ENCODE results near the gene AMT. TPM values are rescaled to one million over a fixed set of nuclear protein-coding genes. Genes with fewer than 3 reads are reported as not detected.

Gene AMT
- total RNA-seq, 2 donors from 2014 or later: 44.4 to 51.7 TPM

GRCh38 chr3:49460956-49461355 is 38.7 kb upstream of the AMT start:
- Mint-ChIP-seq H3K36me3 (ENCODE audit: low read depth) (no peaks in the 10 kb centered on the region), H3K9me3 (no peaks in the 10 kb centered on the region), H3K27me3 (ENCODE audit: insufficient read depth) (no peaks in the 10 kb centered on the region), H3K4me1 (peaks cover 59% of the 10 kb centered on the region), H3K27ac (peak overlapping the region; percentile 99), H3K4me3 (peak overlapping the region; percentile 38)
- H3K9ac ChIP-seq (ENCODE audit: extremely low read depth, low read length, poor library complexity, severe bottlenecking): peak overlapping the region; percentile 54
- no peak for DNase-seq
- no peaks in the 10 kb centered on the region for H3K36me3 ChIP-seq (ENCODE audit: control insufficient read depth, insufficient read depth, low read length)
- WGBS, 2 experiments (ENCODE audit: insufficient coverage in 1 of 2, insufficient read length in 1 of 2): 85% methylated on average over 4 of the region's 4 CpGs
- H3K27me3 ChIP-seq (ENCODE audit: control insufficient read depth, insufficient read depth, low read length, poor library complexity, severe bottlenecking): no peaks in the 10 kb centered on the region
- TF ChIP-seq CTCF (conservative IDR thresholded peaks at IDR 0.05): no peak
- no peaks in the 10 kb centered on the region for H3K9me3 ChIP-seq (ENCODE audit: control insufficient read depth, low read length)
- no peak overlapping the region for H3K4me3 ChIP-seq (ENCODE audit: low read length)
- no peak overlapping the region for H3K27ac ChIP-seq (ENCODE audit: low read depth, low read length)
- peaks cover 33% of the 10 kb centered on the region for H3K4me1 ChIP-seq (ENCODE audit: control insufficient read depth, insufficient read depth, low read length)

- Mint-ChIP-seq H3K9me3 (no peaks in the 10 kb centered on the region), H3K27ac (peak overlapping the region; percentile 99), H3K4me3 (peak overlapping the region; percentile 43), H3K4me1 (peaks cover 57% of the 10 kb centered on the region), H3K27me3 (ENCODE audit: insufficient read depth) (no peaks in the 10 kb centered on the region), H3K36me3 (ENCODE audit: low read depth) (no peaks in the 10 kb centered on the region)
- Histone ChIP-seq H3K4me1 (ENCODE audit: control insufficient read depth, insufficient read depth, low read length) (peaks cover 27% of the 10 kb centered on the region), H3K9ac (ENCODE audit: extremely low read depth, low read length, poor library complexity, severe bottlenecking) (peak overlapping the region; percentile 54), H3K4me3 (ENCODE audit: low read length) (no peak overlapping the region), H3K9me3 (ENCODE audit: control insufficient read depth, low read length) (no peaks in the 10 kb centered on the region), H3K27me3 (ENCODE audit: control insufficient read depth, insufficient read depth, low read length, poor library complexity, severe bottlenecking) (no peaks in the 10 kb centered on the region), H3K27ac (ENCODE audit: low read depth, low read length) (peak overlapping the region; percentile 36), H3K36me3 (ENCODE audit: control insufficient read depth, insufficient read depth, low read length) (no peaks in the 10 kb centered on the region)
- peak; percentile 70 for DNase-seq
- 79% methylated on average over 2 of the region's 2 CpGs; no CpG with 5 or more reads in 1 of the 2 experiments for WGBS, 2 experiments (ENCODE audit: insufficient coverage in 1 of 2, insufficient read length in 1 of 2)
- no peak for TF ChIP-seq CTCF (conservative IDR thresholded peaks at IDR 0.05)
Observed at GRCh38 chr3:49460188-49460890, 38.1 kb upstream of the AMT start.

- TF ChIP-seq CTCF (conservative IDR thresholded peaks at IDR 0.05): no peak
- Mint-ChIP-seq H3K4me3 (no peak overlapping the region), H3K4me1 (peaks cover 45% of the 10 kb centered on the region), H3K27ac (no peak overlapping the region), H3K27me3 (ENCODE audit: insufficient read depth) (no peaks in the 10 kb centered on the region), H3K36me3 (ENCODE audit: low read depth) (no peaks in the 10 kb centered on the region), H3K9me3 (no peaks in the 10 kb centered on the region)
- Histone ChIP-seq H3K4me1 (ENCODE audit: control insufficient read depth, insufficient read depth, low read length) (peaks cover 27% of the 10 kb centered on the region), H3K36me3 (ENCODE audit: control insufficient read depth, insufficient read depth, low read length) (no peaks in the 10 kb centered on the region), H3K27ac (ENCODE audit: low read depth, low read length) (no peak overlapping the region), H3K9me3 (ENCODE audit: control insufficient read depth, low read length) (no peaks in the 10 kb centered on the region), H3K9ac (ENCODE audit: extremely low read depth, low read length, poor library complexity, severe bottlenecking) (no peak overlapping the region), H3K27me3 (ENCODE audit: control insufficient read depth, insufficient read depth, low read length, poor library complexity, severe bottlenecking) (no peaks in the 10 kb centered on the region), H3K4me3 (ENCODE audit: low read length) (no peak overlapping the region)
- 74 to 89% methylated on average over 2 to 3 of the region's 3 CpGs for WGBS, 2 experiments (ENCODE audit: insufficient coverage in 1 of 2, insufficient read length in 1 of 2)
- no peak for DNase-seq
Observed at GRCh38 chr3:49456466-49456865, 34.2 kb upstream of the AMT start.

Measured in endodermal cell (in vitro differentiated cells).